Measurements from ENCODE around the gene NHLRC1. TPM values are rescaled to one million over a fixed set of nuclear protein-coding genes. Genes with fewer than 3 reads are reported as not detected.

The NHLRC1 gene
- total and polyA plus RNA-seq, 2 experiments from 2014 or later = 1.1 TPM

DNA sequence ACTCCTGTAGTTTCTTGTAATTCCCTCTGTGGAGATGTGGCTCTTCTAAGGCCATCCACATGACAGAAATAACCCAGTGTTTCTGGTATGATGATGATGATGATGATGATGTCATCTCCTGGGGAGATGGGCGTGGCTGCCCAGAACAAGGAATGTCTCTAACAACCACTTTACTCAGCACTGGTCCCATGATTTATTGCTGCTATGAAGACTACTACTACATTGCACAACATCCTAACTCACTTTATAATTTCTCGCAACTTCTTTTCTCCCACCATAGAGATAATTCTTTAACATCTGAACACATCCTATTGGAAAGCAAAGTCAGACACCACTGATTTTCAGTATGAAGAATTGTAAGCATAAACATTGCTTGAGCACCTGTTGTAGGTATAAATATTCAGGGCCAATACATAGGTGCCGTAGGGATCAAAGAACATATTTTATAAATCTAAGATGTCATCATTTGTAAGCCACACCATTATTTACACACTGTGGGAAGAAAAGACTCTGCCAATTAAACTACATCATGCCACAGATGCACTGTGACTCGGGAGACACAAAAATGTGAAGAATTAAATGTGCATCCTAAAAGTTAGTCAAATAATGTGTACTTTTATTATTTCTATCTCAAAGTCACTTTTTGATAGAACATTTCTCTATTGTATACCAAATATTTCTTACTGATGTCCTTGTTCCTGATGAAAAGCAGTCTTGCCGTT lies 26.0 kb upstream of the NHLRC1 start (continued):
- TF ChIP-seq, protein P1, sequence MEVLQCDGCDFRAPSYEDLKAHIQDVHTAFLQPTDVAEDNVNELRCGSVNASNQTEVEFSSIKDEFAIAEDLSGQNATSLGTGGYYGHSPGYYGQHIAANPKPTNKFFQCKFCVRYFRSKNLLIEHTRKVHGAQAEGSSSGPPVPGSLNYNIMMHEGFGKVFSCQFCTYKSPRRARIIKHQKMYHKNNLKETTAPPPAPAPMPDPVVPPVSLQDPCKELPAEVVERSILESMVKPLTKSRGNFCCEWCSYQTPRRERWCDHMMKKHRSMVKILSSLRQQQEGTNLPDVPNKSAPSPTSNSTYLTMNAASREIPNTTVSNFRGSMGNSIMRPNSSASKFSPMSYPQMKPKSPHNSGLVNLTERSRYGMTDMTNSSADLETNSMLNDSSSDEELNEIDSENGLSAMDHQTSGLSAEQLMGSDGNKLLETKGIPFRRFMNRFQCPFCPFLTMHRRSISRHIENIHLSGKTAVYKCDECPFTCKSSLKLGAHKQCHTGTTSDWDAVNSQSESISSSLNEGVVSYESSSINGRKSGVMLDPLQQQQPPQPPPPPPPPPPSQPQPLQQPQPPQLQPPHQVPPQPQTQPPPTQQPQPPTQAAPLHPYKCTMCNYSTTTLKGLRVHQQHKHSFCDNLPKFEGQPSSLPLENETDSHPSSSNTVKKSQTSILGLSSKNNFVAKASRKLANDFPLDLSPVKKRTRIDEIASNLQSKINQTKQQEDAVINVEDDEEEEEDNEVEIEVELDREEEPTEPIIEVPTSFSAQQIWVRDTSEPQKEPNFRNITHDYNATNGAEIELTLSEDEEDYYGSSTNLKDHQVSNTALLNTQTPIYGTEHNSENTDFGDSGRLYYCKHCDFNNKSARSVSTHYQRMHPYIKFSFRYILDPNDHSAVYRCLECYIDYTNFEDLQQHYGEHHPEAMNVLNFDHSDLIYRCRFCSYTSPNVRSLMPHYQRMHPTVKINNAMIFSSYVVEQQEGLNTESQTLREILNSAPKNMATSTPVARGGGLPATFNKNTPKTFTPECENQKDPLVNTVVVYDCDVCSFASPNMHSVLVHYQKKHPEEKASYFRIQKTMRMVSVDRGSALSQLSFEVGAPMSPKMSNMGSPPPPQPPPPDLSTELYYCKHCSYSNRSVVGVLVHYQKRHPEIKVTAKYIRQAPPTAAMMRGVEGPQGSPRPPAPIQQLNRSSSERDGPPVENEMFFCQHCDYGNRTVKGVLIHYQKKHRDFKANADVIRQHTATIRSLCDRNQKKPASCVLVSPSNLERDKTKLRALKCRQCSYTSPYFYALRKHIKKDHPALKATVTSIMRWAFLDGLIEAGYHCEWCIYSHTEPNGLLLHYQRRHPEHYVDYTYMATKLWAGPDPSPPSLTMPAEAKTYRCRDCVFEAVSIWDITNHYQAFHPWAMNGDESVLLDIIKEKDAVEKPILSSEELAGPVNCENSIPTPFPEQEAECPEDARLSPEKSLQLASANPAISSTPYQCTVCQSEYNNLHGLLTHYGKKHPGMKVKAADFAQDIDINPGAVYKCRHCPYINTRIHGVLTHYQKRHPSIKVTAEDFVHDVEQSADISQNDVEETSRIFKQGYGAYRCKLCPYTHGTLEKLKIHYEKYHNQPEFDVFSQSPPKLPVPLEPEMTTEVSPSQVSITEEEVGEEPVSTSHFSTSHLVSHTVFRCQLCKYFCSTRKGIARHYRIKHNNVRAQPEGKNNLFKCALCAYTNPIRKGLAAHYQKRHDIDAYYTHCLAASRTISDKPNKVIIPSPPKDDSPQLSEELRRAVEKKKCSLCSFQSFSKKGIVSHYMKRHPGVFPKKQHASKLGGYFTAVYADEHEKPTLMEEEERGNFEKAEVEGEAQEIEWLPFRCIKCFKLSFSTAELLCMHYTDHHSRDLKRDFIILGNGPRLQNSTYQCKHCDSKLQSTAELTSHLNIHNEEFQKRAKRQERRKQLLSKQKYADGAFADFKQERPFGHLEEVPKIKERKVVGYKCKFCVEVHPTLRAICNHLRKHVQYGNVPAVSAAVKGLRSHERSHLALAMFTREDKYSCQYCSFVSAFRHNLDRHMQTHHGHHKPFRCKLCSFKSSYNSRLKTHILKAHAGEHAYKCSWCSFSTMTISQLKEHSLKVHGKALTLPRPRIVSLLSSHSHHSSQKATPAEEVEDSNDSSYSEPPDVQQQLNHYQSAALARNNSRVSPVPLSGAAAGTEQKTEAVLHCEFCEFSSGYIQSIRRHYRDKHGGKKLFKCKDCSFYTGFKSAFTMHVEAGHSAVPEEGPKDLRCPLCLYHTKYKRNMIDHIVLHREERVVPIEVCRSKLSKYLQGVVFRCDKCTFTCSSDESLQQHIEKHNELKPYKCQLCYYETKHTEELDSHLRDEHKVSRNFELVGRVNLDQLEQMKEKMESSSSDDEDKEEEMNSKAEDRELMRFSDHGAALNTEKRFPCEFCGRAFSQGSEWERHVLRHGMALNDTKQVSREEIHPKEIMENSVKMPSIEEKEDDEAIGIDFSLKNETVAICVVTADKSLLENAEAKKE (CRISPR knock-in tag; IDR thresholded peaks at IDR 0.05) = no peak
- TF ChIP-seq STAT1 (IDR thresholded peaks at IDR 0.05; ENCODE audit: unreplicated experiment) = no peak
- TF ChIP-seq, protein P2, sequence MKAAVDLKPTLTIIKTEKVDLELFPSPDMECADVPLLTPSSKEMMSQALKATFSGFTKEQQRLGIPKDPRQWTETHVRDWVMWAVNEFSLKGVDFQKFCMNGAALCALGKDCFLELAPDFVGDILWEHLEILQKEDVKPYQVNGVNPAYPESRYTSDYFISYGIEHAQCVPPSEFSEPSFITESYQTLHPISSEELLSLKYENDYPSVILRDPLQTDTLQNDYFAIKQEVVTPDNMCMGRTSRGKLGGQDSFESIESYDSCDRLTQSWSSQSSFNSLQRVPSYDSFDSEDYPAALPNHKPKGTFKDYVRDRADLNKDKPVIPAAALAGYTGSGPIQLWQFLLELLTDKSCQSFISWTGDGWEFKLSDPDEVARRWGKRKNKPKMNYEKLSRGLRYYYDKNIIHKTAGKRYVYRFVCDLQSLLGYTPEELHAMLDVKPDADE (IDR thresholded peaks at IDR 0.05) = no peak
- no peak for TF ChIP-seq EZH2 (IDR thresholded peaks at IDR 0.05; ENCODE audit: low read depth, unreplicated experiment)
- TF ChIP-seq ZNF114 (CRISPR knock-in tag; IDR thresholded peaks at IDR 0.05) = no peak
- TF ChIP-seq POLR2AphosphoS5 (IDR thresholded peaks at IDR 0.05; ENCODE audit: low read depth) = no peak
- TF ChIP-seq CREB1 (CRISPR knock-in tag; IDR thresholded peaks at IDR 0.05; ENCODE audit: low read depth) = no peak

DNA sequence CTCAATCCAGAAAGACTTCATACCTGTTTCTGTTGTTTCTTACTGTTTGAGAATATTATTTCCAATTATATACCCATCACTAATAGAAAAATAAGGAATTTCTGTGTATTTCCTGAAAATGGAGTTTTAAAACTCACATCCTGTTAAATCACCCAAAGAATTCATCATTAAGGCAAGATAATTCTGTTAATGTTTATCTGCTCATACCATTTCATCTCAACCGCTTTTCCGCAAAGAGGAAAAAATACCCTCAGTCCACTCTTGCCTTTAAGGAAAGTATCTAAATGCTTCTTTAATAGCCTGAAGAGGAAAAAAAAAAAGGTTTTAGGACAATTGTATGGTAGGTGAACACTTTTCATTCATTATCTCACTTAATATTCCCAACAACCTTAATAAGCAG lies 25.1 kb upstream of the NHLRC1 start:
- H3K27me3 ChIP-seq (ENCODE audit: insufficient read depth) = no peaks in the 10 kb centered on the region
- ATAC-seq = no peak
- Mint-ChIP-seq H3K4me1 (peaks cover 2% of the 10 kb centered on the region; the same call in 2 of the 3 replicates), H3K27ac (no peak overlapping the region), H3K27me3 (ENCODE audit: insufficient read depth, low read depth, poor library complexity) (peaks cover 2% of the 10 kb centered on the region), H3K9me3 (no peaks in the 10 kb centered on the region), H3K4me3 (no peak overlapping the region), H3K36me3 (ENCODE audit: low read depth) (peaks cover 15% of the 10 kb centered on the region; the same call in 2 of the 3 replicates)
- H3K4me2 ChIP-seq = no peak overlapping the region
- no peak overlapping the region for H3K4me3 ChIP-seq
- no peaks in the 10 kb centered on the region for H3K4me1 ChIP-seq (ENCODE audit: insufficient read depth)
- no peak overlapping the region for H2AFZ ChIP-seq
- H4K20me1 ChIP-seq (replicated peaks; ENCODE audit: insufficient read depth) = no peaks in the 10 kb centered on the region
- H3K9me2 ChIP-seq (ENCODE audit: insufficient read depth) = no peaks in the 10 kb centered on the region
- H3K27ac ChIP-seq (ENCODE audit: low read depth) = no peak overlapping the region
- no peak for DNase-seq (ENCODE audit: low spot score)
- peaks cover 4% of the 10 kb centered on the region; the same call in 1 of the 2 replicates for H3K36me3 ChIP-seq (ENCODE audit: insufficient read depth)
- H3F3A ChIP-seq (replicated peaks; ENCODE audit: low read depth) = no peaks in the 10 kb centered on the region
- H3K79me2 ChIP-seq (replicated peaks; ENCODE audit: insufficient read depth) = no peaks in the 10 kb centered on the region
- TF ChIP-seq, protein P3, sequence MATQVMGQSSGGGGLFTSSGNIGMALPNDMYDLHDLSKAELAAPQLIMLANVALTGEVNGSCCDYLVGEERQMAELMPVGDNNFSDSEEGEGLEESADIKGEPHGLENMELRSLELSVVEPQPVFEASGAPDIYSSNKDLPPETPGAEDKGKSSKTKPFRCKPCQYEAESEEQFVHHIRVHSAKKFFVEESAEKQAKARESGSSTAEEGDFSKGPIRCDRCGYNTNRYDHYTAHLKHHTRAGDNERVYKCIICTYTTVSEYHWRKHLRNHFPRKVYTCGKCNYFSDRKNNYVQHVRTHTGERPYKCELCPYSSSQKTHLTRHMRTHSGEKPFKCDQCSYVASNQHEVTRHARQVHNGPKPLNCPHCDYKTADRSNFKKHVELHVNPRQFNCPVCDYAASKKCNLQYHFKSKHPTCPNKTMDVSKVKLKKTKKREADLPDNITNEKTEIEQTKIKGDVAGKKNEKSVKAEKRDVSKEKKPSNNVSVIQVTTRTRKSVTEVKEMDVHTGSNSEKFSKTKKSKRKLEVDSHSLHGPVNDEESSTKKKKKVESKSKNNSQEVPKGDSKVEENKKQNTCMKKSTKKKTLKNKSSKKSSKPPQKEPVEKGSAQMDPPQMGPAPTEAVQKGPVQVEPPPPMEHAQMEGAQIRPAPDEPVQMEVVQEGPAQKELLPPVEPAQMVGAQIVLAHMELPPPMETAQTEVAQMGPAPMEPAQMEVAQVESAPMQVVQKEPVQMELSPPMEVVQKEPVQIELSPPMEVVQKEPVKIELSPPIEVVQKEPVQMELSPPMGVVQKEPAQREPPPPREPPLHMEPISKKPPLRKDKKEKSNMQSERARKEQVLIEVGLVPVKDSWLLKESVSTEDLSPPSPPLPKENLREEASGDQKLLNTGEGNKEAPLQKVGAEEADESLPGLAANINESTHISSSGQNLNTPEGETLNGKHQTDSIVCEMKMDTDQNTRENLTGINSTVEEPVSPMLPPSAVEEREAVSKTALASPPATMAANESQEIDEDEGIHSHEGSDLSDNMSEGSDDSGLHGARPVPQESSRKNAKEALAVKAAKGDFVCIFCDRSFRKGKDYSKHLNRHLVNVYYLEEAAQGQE (IDR thresholded peaks at IDR 0.05; ENCODE audit: unreplicated experiment) = no peak
- TF ChIP-seq ZNF114 (CRISPR knock-in tag; IDR thresholded peaks at IDR 0.05) = no peak
- no peak for TF ChIP-seq NANOG (IDR thresholded peaks at IDR 0.05; ENCODE audit: borderline replicate concordance)
- no peak for TF ChIP-seq POLR2AphosphoS5 (IDR thresholded peaks at IDR 0.05; ENCODE audit: low read depth)
- TF ChIP-seq EZH2 (IDR thresholded peaks at IDR 0.05; ENCODE audit: low read depth, unreplicated experiment) = no peak
- TF ChIP-seq, protein P2 (IDR thresholded peaks at IDR 0.05) = no peak
- TF ChIP-seq, protein P4, sequence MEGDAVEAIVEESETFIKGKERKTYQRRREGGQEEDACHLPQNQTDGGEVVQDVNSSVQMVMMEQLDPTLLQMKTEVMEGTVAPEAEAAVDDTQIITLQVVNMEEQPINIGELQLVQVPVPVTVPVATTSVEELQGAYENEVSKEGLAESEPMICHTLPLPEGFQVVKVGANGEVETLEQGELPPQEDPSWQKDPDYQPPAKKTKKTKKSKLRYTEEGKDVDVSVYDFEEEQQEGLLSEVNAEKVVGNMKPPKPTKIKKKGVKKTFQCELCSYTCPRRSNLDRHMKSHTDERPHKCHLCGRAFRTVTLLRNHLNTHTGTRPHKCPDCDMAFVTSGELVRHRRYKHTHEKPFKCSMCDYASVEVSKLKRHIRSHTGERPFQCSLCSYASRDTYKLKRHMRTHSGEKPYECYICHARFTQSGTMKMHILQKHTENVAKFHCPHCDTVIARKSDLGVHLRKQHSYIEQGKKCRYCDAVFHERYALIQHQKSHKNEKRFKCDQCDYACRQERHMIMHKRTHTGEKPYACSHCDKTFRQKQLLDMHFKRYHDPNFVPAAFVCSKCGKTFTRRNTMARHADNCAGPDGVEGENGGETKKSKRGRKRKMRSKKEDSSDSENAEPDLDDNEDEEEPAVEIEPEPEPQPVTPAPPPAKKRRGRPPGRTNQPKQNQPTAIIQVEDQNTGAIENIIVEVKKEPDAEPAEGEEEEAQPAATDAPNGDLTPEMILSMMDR (conservative IDR thresholded peaks at IDR 0.05; ENCODE audit: low read depth in 2 of 2) = no peak

All from GM23338 (cell line).